K562 (cell line): Measurements from ENCODE around the gene ROPN1B. TPM values are rescaled to one million over a fixed set of nuclear protein-coding genes. Genes with fewer than 3 reads are reported as not detected.

Source experiments
- ATAC-seq: fragments of 200-7000 bp; cut with Tn5 transposase; 3 replicates; pipeline ENCODE4 v1.9.1; 2020; ENCODE audit warnings: moderate library complexity
- BruUV-seq: library from RNA; stranded (reverse); fragments of 400-500 nt; replicated peaks from 2 replicates; lab custom pipeline; 2021; lab: Mats Ljungman, UMichigan
- CTCF ChIA-PET: fragments of 300-600 bp; formaldehyde crosslinking; extraction: SDS; loops from one replicate; lab custom pipeline; 2021; ENCODE audit warnings: low intra/inter-chr PET ratio; lab: Yijun Ruan, JAX
- POLR2A ChIA-PET: fragments of 300-600, 350-650 bp; sonication (Branson Sonifier 250); formaldehyde crosslinking; extraction: SDS; loops from one replicate; lab custom pipeline; 2021; ENCODE audit warnings: antibody characterized with exemption, inconsistent platforms; lab: Yijun Ruan, JAX
- DNase-seq, 4 experiments: peaks; one replicate each; pipeline versions ENCODE4 v3.0.0 to v3.0.0-alpha.2; 2011 to 2018; ENCODE audit warnings: low spot score in 3 of 4, mixed read lengths in 3 of 4; ENCODE audit errors: extremely low read depth in 1 of 4
- FAIRE-seq: peaks from 2 replicates; lab custom pipeline; 2011; peaks lifted over from hg19 to GRCh38; lab: Jason Lieb, UNC
- H2AFZ ChIP-seq: 2 replicates; pipeline ENCODE4 v1.6.0; 2011; ENCODE audit warnings: low read depth, low read length, control low read depth, inconsistent platforms
- H3K27ac ChIP-seq: fragments of 200-600 bp; 3 replicates; pipeline ENCODE4 v1.8.0; 2011; ENCODE audit warnings: low read depth, mild to moderate bottlenecking, control low read depth, inconsistent platforms, low read length, moderate library complexity, mixed read lengths; ENCODE audit errors: extremely low read depth
- H3K27me3 ChIP-seq, 2 experiments: fragments of 300-600 bp in 1 of 2; 2 replicates in 1 of 2; 3 replicates in 1 of 2; pipeline versions ENCODE4 v1.6.0 to v1.8.0; 2011; ENCODE audit warnings: inconsistent platforms in 2 of 2, low read length in 2 of 2, mild to moderate bottlenecking in 1 of 2, mixed read lengths in 1 of 2, moderate library complexity in 1 of 2; ENCODE audit not compliant: control insufficient read depth in 2 of 2, insufficient read depth in 2 of 2
- H3K36me3 ChIP-seq: fragments of 300-600 bp; 3 replicates; pipeline ENCODE4 v1.8.0; 2011; ENCODE audit warnings: mild to moderate bottlenecking, low read length, inconsistent platforms; ENCODE audit not compliant: control insufficient read depth, insufficient read depth
- H3K4me1 ChIP-seq, 2 experiments: fragments of 200-600 bp in 1 of 2; replicated peaks in 1 of 2; 2 replicates in 1 of 2; 3 replicates in 1 of 2; pipeline versions ENCODE4 v1.5.1 to v1.8.0; 2011; ENCODE audit warnings: inconsistent platforms in 2 of 2, low read length in 2 of 2, mild to moderate bottlenecking in 1 of 2, mixed read lengths in 1 of 2, moderate library complexity in 1 of 2; ENCODE audit not compliant: control insufficient read depth in 2 of 2, insufficient read depth in 2 of 2
- H3K4me2 ChIP-seq: 2 replicates; pipeline ENCODE4 v1.6.1; 2011; ENCODE audit warnings: low read length, control low read depth, inconsistent platforms, mixed read lengths; ENCODE audit not compliant: insufficient read depth
- H3K4me3 ChIP-seq: fragments of 200-600 bp; sonication (generic), shearing (Covaris generic); 2 replicates; pipeline ENCODE4 v1.5.1; 2016; ENCODE audit warnings: control low read depth, inconsistent platforms
- H3K79me2 ChIP-seq: fragments of 200-600 bp; 3 replicates; pipeline ENCODE4 v1.8.0; 2011; ENCODE audit warnings: low read length, inconsistent platforms; ENCODE audit not compliant: control insufficient read depth, insufficient read depth
- H3K9ac ChIP-seq, 2 experiments: 2 replicates each; pipeline versions ENCODE4 v1.6.0 to v1.6.1; 2011; ENCODE audit warnings: low read depth in 2 of 2, low read length in 2 of 2, control low read depth in 1 of 2, inconsistent platforms in 1 of 2, mild to moderate bottlenecking in 1 of 2, mixed read lengths in 1 of 2; ENCODE audit not compliant: insufficient read depth in 1 of 2
- H3K9me1 ChIP-seq: one replicate; pipeline ENCODE4 v1.6.0; 2011; ENCODE audit warnings: inconsistent platforms, mild to moderate bottlenecking, low read length, moderate library complexity; ENCODE audit not compliant: control insufficient read depth, insufficient read depth
- H3K9me3 ChIP-seq: replicated peaks from 2 replicates; pipeline ENCODE4 v1.5.1; 2011; ENCODE audit warnings: low read depth, low read length, inconsistent platforms; ENCODE audit not compliant: control insufficient read depth, insufficient read depth
- H4K20me1 ChIP-seq: replicated peaks from 2 replicates; pipeline ENCODE4 v1.6.1; 2011; ENCODE audit warnings: low read length, inconsistent platforms, mixed read lengths; ENCODE audit not compliant: control insufficient read depth, insufficient read depth
- CHD1 ChIP-seq: fragments of 200-600 bp; sonication (generic); IDR thresholded peaks from one replicate; pipeline ENCODE4 v1.6.1; 2012; ENCODE audit warnings: mild to moderate bottlenecking, moderate library complexity, low read length, inconsistent platforms
- NFIX ChIP-seq: fragments of 250-450 bp; sonication (Bioruptor Pico); IDR thresholded peaks from 2 replicates; pipeline ENCODE4 v1.4.0; 2020; ENCODE audit warnings: low read depth, mild to moderate bottlenecking, moderate library complexity
- RBM14 ChIP-seq: fragments of 200-400 bp; formaldehyde crosslinking; IDR thresholded peaks from 2 replicates; pipeline ENCODE4 v1.6.1; 2018; ENCODE audit warnings: low read depth, mild to moderate bottlenecking, low read length, moderate library complexity, borderline replicate concordance; ENCODE audit not compliant: insufficient read depth
- SMARCA4 ChIP-seq: fragments of 450-650 bp; IDR thresholded peaks from 2 replicates; pipeline ENCODE4 v1.6.1; 2016
- TARDBP ChIP-seq: fragments of 450-650 bp; IDR thresholded peaks from 2 replicates; pipeline ENCODE4 v1.6.1; 2016
- TRIM24 ChIP-seq, 2 experiments: fragments of 450-650 bp; IDR thresholded peaks; 2 replicates each; pipeline ENCODE4 v1.6.1; 2016
- ZBTB17 ChIP-seq: fragments of 450-650 bp; formaldehyde crosslinking; IDR thresholded peaks from 2 replicates; pipeline ENCODE4 v1.4.0; 2020; ENCODE audit warnings: mild to moderate bottlenecking
- ZNF280A ChIP-seq: fragments of 450-650 bp; IDR thresholded peaks from 2 replicates; pipeline ENCODE4 v1.6.1; 2018; ENCODE audit warnings: mild to moderate bottlenecking, low read depth; ENCODE audit not compliant: partially characterized antibody
- ZNF354B ChIP-seq: fragments of 250-450 bp; sonication (Bioruptor Pico); IDR thresholded peaks from 2 replicates; pipeline ENCODE4 v1.4.0; 2020
- WGBS: fragments of 100-300 bp; shearing (Covaris generic); methylation state at CpG from one replicate; pipeline ENCODE4 v1.1.6; 2016; ENCODE audit warnings: low coverage, mixed read lengths; ENCODE audit not compliant: insufficient coverage; ENCODE audit errors: missing lambda C conversion rate; 5-methylcytosine and 5-hydroxymethylcytosine counted together
- in situ Hi-C: fragments of 300-500 bp; cut with MboI; formaldehyde crosslinking; loops from 4 replicates; pipeline ENCODE4 v1.15.0; 2018; ENCODE audit warnings: inconsistent platforms, mixed read lengths
- intact Hi-C: fragments of 100-400 bp; cut with micrococcal nuclease; formaldehyde crosslinking; loops from 2 replicates; pipeline ENCODE4 v1.14.2; 2022
- polyA plus RNA-seq, 8 experiments: library from polyadenylated mRNA; depleted of rRNA in 4 of 8; stranded (reverse) in 5 of 8; unstranded in 3 of 8; fragments of >200 nt; fragmentation: Nextera tagmentation in 2 of 8; fragmentation: Illumina TruSeq in 1 of 8; extraction: Ambion mirVana in 2 of 8; extraction: Trizol in 1 of 8; gene quantifications; 2 replicates each; pipeline versions ENCODE4 v1.2.1 to v1.2.3, GENCODE V29; 2011 to 2014; ENCODE audit warnings: inconsistent platforms in 1 of 8, missing spikeins in 1 of 8
- total RNA-seq, 7 experiments: library from RNA; depleted of rRNA in 6 of 7; stranded (reverse); fragments of >200 nt in 6 of 7; fragmentation: Illumina TruSeq in 2 of 7; extraction: Trizol in 2 of 7; gene quantifications; 2 replicates each; pipeline versions ENCODE4 v1.2.1 to v1.2.3, GENCODE V29; 2011 to 2021; ENCODE audit warnings: low replicate concordance in 1 of 7

Gene ROPN1B
- total and polyA plus RNA-seq, 9 of the 15 experiments (the other 6 are each of a cell fraction or from before 2014, with no cell fraction given) = not detected

- TF ChIP-seq NFIX (CRISPR knock-in tag) = no peak
- TF ChIP-seq SMARCA4 = no peak
- no peak for TF ChIP-seq ZNF280A
- TF ChIP-seq, all 486 proteins: peak for 0
Observed at GRCh38 chr3:126026277-126026751, 57.3 kb downstream of the ROPN1B start (continued).

- H3K27me3 ChIP-seq = no peaks in the 10 kb centered on the region
- ChIA-PET CTCF (no interaction called here), POLR2A (interaction anchor here (0.6 kb wide), 1 partner anchor 15 kb away, joined by 4 read pairs; no protein-coding TSS in a partner anchor)
- no peak for FAIRE-seq
- H3K79me2 ChIP-seq = no peaks in the 10 kb centered on the region
- no peak for ATAC-seq
- H3K27ac ChIP-seq = no peak overlapping the region
- no peak overlapping the region for H2AFZ ChIP-seq
- TF ChIP-seq ZNF354B (CRISPR knock-in tag) (no peak), CHD1 (no peak), RBM14 (no peak), TRIM24 (IDR thresholded peaks at IDR 0.05) (no peak), ZBTB17 (CRISPR knock-in tag) (no peak), TARDBP (no peak)
- BruUV-seq = no TSS peak
- H3K4me2 ChIP-seq = no peak overlapping the region
- H3K4me1 ChIP-seq = no peaks in the 10 kb centered on the region
- no peaks in the 10 kb centered on the region for H4K20me1 ChIP-seq
- no peaks in the 10 kb centered on the region for H3K9me1 ChIP-seq
- H3K9me3 ChIP-seq = no peaks in the 10 kb centered on the region
- no peak overlapping the region for H3K9ac ChIP-seq
- no peaks in the 10 kb centered on the region for H3K36me3 ChIP-seq
- intact Hi-C loops (no loop called here), in situ Hi-C loops (no loop called here)
- no peak for DNase-seq
- WGBS = 34% methylated on average over 5 of the region's 6 CpGs
- no peak overlapping the region for H3K4me3 ChIP-seq
Observed at GRCh38 chr3:126026761-126027160, 57.8 kb downstream of the ROPN1B start.
